ENCODE data around the gene EIF2S2. TPM values are rescaled to one million over a fixed set of nuclear protein-coding genes. Genes with fewer than 3 reads are reported as not detected.

EIF2S2 gene
- total RNA-seq, 1 experiment from 2014 or later = 137 TPM

- DNase-seq = no peak
These were observed 19.4 kb upstream of the EIF2S2 start for GRCh38 chr20:34131491-34131890.

GRCh38 chr20:34129518-34130162 lies 17.6 kb upstream of the EIF2S2 start:
- H3K27me3 ChIP-seq = no peaks in the 10 kb centered on the region
- DNase-seq = peak; percentile 72 to 91
- H3K4me3 ChIP-seq = no peak overlapping the region
- no peaks in the 10 kb centered on the region for H3K4me1 ChIP-seq
- no peaks in the 10 kb centered on the region for H3K9me3 ChIP-seq (replicated peaks)
- H3K36me3 ChIP-seq = no peaks in the 10 kb centered on the region
- no peak overlapping the region for H3K27ac ChIP-seq

More at GRCh38 chr20:34131491-34131890, 19.4 kb upstream of the EIF2S2 start:
- Histone ChIP-seq H3K4me3 (no peak overlapping the region), H3K27ac (no peak overlapping the region), H3K36me3 (no peaks in the 10 kb centered on the region), H3K4me1 (no peaks in the 10 kb centered on the region), H3K9me3 (replicated peaks) (no peaks in the 10 kb centered on the region), H3K27me3 (no peaks in the 10 kb centered on the region)

GRCh38 chr20:34127792-34128191 lies 15.7 kb upstream of the EIF2S2 start:
- no peaks in the 10 kb centered on the region for H3K9me3 ChIP-seq (replicated peaks)
- H3K4me3 ChIP-seq = no peak overlapping the region
- no peaks in the 10 kb centered on the region for H3K27me3 ChIP-seq
- H3K36me3 ChIP-seq = no peaks in the 10 kb centered on the region
- no peak overlapping the region for H3K27ac ChIP-seq
- no peaks in the 10 kb centered on the region for H3K4me1 ChIP-seq
- no peak for DNase-seq

- Histone ChIP-seq H3K4me3 (no peak overlapping the region), H3K27me3 (peaks cover 3% of the 10 kb centered on the region; the same call in 1 of the 2 replicates), H3K36me3 (no peaks in the 10 kb centered on the region), H3K27ac (no peak overlapping the region), H3K9me3 (replicated peaks) (no peaks in the 10 kb centered on the region), H3K4me1 (no peaks in the 10 kb centered on the region)
- no peak for DNase-seq
These were observed 12.6 kb upstream of the EIF2S2 start for GRCh38 chr20:34124469-34125249.

GRCh38 chr20:34123309-34123708 lies 11.3 kb upstream of the EIF2S2 start:
- H3K36me3 ChIP-seq = no peaks in the 10 kb centered on the region
- H3K27me3 ChIP-seq = peaks cover 3% of the 10 kb centered on the region; the same call in 1 of the 2 replicates
- no peak overlapping the region for H3K27ac ChIP-seq
- H3K4me3 ChIP-seq = no peak overlapping the region
- H3K4me1 ChIP-seq = no peaks in the 10 kb centered on the region
- no peak for DNase-seq
- H3K9me3 ChIP-seq (replicated peaks) = no peaks in the 10 kb centered on the region

- Histone ChIP-seq H3K27ac (no peak overlapping the region), H3K36me3 (no peaks in the 10 kb centered on the region), H3K4me1 (no peaks in the 10 kb centered on the region), H3K27me3 (peaks cover 3% of the 10 kb centered on the region; the same call in 1 of the 2 replicates), H3K4me3 (no peak overlapping the region), H3K9me3 (replicated peaks) (no peaks in the 10 kb centered on the region)
- DNase-seq = no peak
These were observed 10.4 kb upstream of the EIF2S2 start for GRCh38 chr20:34122274-34122980.

GRCh38 chr20:34120213-34120612 lies 8.2 kb upstream of the EIF2S2 start:
- Histone ChIP-seq H3K36me3 (no peaks in the 10 kb centered on the region), H3K4me1 (no peaks in the 10 kb centered on the region), H3K9me3 (replicated peaks) (no peaks in the 10 kb centered on the region), H3K27ac (no peak overlapping the region), H3K27me3 (peaks cover 3% of the 10 kb centered on the region; the same call in 1 of the 2 replicates), H3K4me3 (no peak overlapping the region)
- DNase-seq = no peak

- no peaks in the 10 kb centered on the region for H3K27me3 ChIP-seq
- no peak overlapping the region for H3K27ac ChIP-seq
- DNase-seq = no peak
- H3K4me1 ChIP-seq = peaks cover 6% of the 10 kb centered on the region; the same call in 1 of the 2 replicates
- no peak overlapping the region for H3K4me3 ChIP-seq
- no peaks in the 10 kb centered on the region for H3K36me3 ChIP-seq
- no peaks in the 10 kb centered on the region for H3K9me3 ChIP-seq (replicated peaks)
These were observed 3.2 kb upstream of the EIF2S2 start for GRCh38 chr20:34115232-34115631.

GRCh38 chr20:34114809-34115208 lies 2.8 kb upstream of the EIF2S2 start:
- DNase-seq = no peak

GRCh38 chr20:34112600-34113101 lies 608 bp upstream of the EIF2S2 start:
- H3K4me1 ChIP-seq = peaks cover 6% of the 10 kb centered on the region; the same call in 1 of the 2 replicates
- peak overlapping the region; percentile 85 for H3K4me3 ChIP-seq
- no peaks in the 10 kb centered on the region for H3K9me3 ChIP-seq (replicated peaks)
- DNase-seq = peak; percentile 71 to 83
- H3K36me3 ChIP-seq = peaks cover 11% of the 10 kb centered on the region
- no peaks in the 10 kb centered on the region for H3K27me3 ChIP-seq
- peak overlapping the region; percentile 91 for H3K27ac ChIP-seq

More at GRCh38 chr20:34114809-34115208, 2.8 kb upstream of the EIF2S2 start:
- Histone ChIP-seq H3K9me3 (replicated peaks) (no peaks in the 10 kb centered on the region), H3K27ac (no peak overlapping the region), H3K4me3 (no peak overlapping the region), H3K27me3 (no peaks in the 10 kb centered on the region), H3K36me3 (no peaks in the 10 kb centered on the region), H3K4me1 (peaks cover 6% of the 10 kb centered on the region; the same call in 1 of the 2 replicates)

- Histone ChIP-seq H3K27me3 (no peaks in the 10 kb centered on the region), H3K4me1 (peaks cover 6% of the 10 kb centered on the region; the same call in 1 of the 2 replicates), H3K4me3 (peak overlapping the region; percentile 85), H3K9me3 (replicated peaks) (no peaks in the 10 kb centered on the region), H3K27ac (peak overlapping the region; percentile 91), H3K36me3 (peaks cover 12% of the 10 kb centered on the region)
- peak in 1 of 2 experiments; percentile 47 for DNase-seq
These were observed 1.1 kb downstream of the EIF2S2 start for GRCh38 chr20:34110745-34111641.

- Histone ChIP-seq H3K4me3 (peak overlapping the region; percentile 85), H3K27me3 (no peaks in the 10 kb centered on the region), H3K4me1 (peaks cover 6% of the 10 kb centered on the region; the same call in 1 of the 2 replicates), H3K27ac (no peak overlapping the region), H3K36me3 (peaks cover 20% of the 10 kb centered on the region), H3K9me3 (replicated peaks) (no peaks in the 10 kb centered on the region)
- DNase-seq = no peak
These were observed 1.9 kb downstream of the EIF2S2 start for GRCh38 chr20:34110025-34110744.

- Histone ChIP-seq H3K4me3 (no peak overlapping the region), H3K36me3 (peaks cover 27% of the 10 kb centered on the region), H3K9me3 (replicated peaks) (no peaks in the 10 kb centered on the region), H3K4me1 (peaks cover 6% of the 10 kb centered on the region; the same call in 1 of the 2 replicates), H3K27me3 (no peaks in the 10 kb centered on the region), H3K27ac (no peak overlapping the region)
- no peak for DNase-seq
These were observed 2.6 kb downstream of the EIF2S2 start for GRCh38 chr20:34109442-34109841.
